D721Med (cell line): Measurements from ENCODE around the gene NT5M.

Experiments
- DNase-seq: peaks from one replicate; pipeline ENCODE4 v3.0.0; 2011; ENCODE audit warnings: low spot score; ENCODE audit not compliant: insufficient read length
- FAIRE-seq: peaks from 2 replicates; lab custom pipeline; 2011; peaks lifted over from hg19 to GRCh38; lab: Jason Lieb, UNC
- CTCF ChIP-seq: IDR thresholded peaks from 2 replicates; pipeline ENCODE4 v1.5.1; 2012; ENCODE audit warnings: mild to moderate bottlenecking, control low read depth; ENCODE audit not compliant: insufficient read depth; ENCODE audit errors: missing control alignments

NT5M gene

GRCh38 chr17:17356149-17356930 lies 53.2 kb downstream of the NT5M start:
- peak; percentile 82 for TF ChIP-seq CTCF
- peak; percentile 76 for DNase-seq
- FAIRE-seq = peak; percentile 41

DNA sequence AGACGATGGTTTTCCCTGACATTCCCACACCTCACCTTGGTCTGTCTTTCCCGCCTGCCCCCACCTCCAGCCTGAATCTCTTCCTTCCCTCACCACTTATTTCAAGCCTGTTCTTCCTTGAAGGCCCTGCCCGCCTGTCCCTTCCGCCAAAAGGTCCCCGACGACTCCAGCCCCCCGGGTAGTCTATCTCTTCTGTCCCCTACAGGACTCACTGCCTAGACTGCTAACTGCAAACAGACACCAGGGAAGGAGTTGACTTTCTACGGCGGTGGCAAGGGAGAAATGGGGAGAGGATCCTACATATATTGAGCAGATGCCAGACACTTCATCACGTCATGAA lies 53.7 kb downstream of the NT5M start:
- FAIRE-seq (no peak), DNase-seq (no peak)
- TF ChIP-seq CTCF = no peak

- FAIRE-seq = no peak
- DNase-seq = no peak
- no peak for TF ChIP-seq CTCF
Measured at GRCh38 chr17:17358060-17358751, 55.0 kb downstream of the NT5M start.

GRCh38 chr17:17358866-17359265 lies 55.7 kb downstream of the NT5M start:
- FAIRE-seq = no peak
- TF ChIP-seq CTCF = no peak
- DNase-seq = no peak

GRCh38 chr17:17359271-17359670 lies 56.1 kb downstream of the NT5M start:
- no peak for FAIRE-seq
- no peak for DNase-seq
- TF ChIP-seq CTCF = no peak

DNA sequence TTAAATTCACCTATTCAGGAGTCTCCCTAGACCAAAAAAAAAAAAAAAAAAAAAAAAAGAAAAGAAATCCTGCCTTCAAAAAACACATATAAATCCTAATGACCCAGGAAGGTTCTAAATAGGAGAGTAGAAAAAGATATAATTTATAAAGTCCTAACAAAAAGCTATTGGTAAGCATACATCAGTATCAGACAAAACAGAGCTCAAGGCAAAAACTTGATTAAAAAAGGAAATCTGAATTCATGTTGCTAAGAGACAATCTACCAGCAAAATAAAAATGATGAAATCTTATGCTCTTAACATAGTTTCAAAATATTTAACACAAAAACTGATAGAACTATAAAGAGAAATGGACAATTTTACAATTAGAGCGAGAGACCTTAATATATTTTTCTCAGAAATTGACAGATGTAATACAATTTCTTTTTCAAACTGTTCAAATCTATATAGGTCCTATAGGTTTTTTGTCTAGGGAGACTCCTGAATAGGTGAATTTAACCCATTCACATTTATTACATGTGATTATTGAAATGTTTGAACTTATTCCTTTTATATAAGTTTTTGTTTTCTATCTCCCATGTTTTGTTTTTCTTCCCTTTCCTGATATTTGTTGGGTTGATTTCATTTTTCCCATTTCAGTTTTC lies 57.0 kb downstream of the NT5M start:
- FAIRE-seq = no peak
- no peak for TF ChIP-seq CTCF
- no peak for DNase-seq
